ENCODE data around the gene ZFYVE21. TPM values are rescaled to one million over a fixed set of nuclear protein-coding genes. Genes with fewer than 3 reads are reported as not detected.
A peak's percentile ranks its signal among the peaks of the same experiment; 100 is the strongest.

ZFYVE21 gene
- total RNA-seq, 1 experiment from 2014 or later = 93.3 TPM

- Histone ChIP-seq H4K20me1 (ENCODE audit: insufficient read depth) (peaks cover 6% of the 10 kb centered on the region; the same call in 1 of the 2 replicates), H3K4me3 (no peak overlapping the region), H3K79me2 (ENCODE audit: low read depth) (peaks cover 40% of the 10 kb centered on the region), H3K27ac (no peak overlapping the region), H3K9me3 (ENCODE audit: insufficient read depth, low read depth) (no peaks in the 10 kb centered on the region), H3F3A (ENCODE audit: insufficient read depth, low read depth) (peaks cover 53% of the 10 kb centered on the region; the same call in 1 of the 2 replicates), H3K4me2 (no peak overlapping the region), H3K36me3 (ENCODE audit: low read depth) (peaks cover 17% of the 10 kb centered on the region; the same call in 1 of the 2 replicates), H2AFZ (no peak overlapping the region), H3K4me1 (replicated peaks; ENCODE audit: insufficient read depth) (peaks cover 24% of the 10 kb centered on the region), H3K27me3 (ENCODE audit: insufficient read depth, low read depth) (no peaks in the 10 kb centered on the region), H3K9me2 (ENCODE audit: insufficient read depth) (no peaks in the 10 kb centered on the region)
- ChIA-PET POLR2A (ENCODE audit: unreplicated experiment) (interaction anchor here (0.6 kb wide), 2 partner anchors 149 to 166 kb away, joined by 3 read pairs; no protein-coding TSS in a partner anchor), CTCF (interaction anchor here (0.5 to 0.6 kb wide), 2 partner anchors 18 to 363 kb away, joined by 3 read pairs; no protein-coding TSS in a partner anchor)
- no TSS peak for BruUV-seq (replicated peaks)
- no peak for TF ChIP-seq CTCF (conservative IDR thresholded peaks at IDR 0.05)
- no peak for TF ChIP-seq EZH2 (IDR thresholded peaks at IDR 0.05; ENCODE audit: low read depth)
- DNase-seq = no peak
- intact Hi-C loops (cut with micrococcal nuclease; ENCODE audit: unreplicated experiment) = no loop called here
These were observed 2.9 kb upstream of the ZFYVE21 start for GRCh38 chr14:103712633-103713247.

DNA sequence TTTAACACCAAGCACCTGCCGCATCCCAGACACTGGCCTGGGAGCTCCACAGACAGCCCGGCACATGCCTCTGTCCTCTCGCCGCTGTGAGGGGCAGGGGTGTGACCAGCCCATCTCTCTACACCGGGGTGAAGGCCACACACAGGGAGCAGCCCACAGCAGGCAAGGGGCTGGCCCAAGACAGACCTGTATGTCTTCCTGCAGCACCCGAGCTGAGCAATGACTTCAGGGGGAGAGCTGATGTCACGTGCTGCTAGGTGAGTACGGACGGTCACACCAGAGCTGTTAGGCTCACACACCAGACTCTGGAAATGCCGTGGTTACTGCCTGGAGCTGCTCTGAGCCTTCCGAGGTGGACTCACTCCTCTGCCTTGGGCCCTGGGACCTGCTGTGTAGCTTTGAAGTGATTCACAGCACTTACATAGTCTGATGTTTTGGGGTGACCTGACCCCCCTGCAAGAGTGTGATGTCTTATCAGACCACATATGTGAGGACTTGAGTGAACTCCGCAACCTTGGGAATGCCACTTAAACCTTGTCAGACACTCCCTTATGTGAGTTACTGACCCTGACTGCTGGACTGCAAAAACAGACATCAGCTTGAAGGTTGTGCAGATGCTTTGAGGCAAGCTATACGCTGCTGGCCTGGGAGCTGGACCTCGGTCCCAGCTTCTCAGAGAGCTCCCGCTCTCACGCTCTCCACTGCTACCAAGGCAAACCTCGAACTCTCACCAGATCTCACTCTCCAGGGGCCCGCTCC is 2.1 kb upstream of the ZFYVE21 start:
- H3F3A ChIP-seq (ENCODE audit: insufficient read depth, low read depth) = peaks cover 50% of the 10 kb centered on the region; the same call in 1 of the 2 replicates
- H3K9me3 ChIP-seq (ENCODE audit: insufficient read depth, low read depth) = no peaks in the 10 kb centered on the region
- no TSS peak for BruUV-seq (replicated peaks)
- 0 out of 2 replicates have a peak overlapping the region, but pooled peaks have one; percentile 69 for H3K4me3 ChIP-seq
- no peak overlapping the region for H2AFZ ChIP-seq
- ChIA-PET POLR2A (ENCODE audit: unreplicated experiment) (interaction anchor here (0.5 to 0.6 kb wide), 2 partner anchors 167 to 194 kb away, joined by 3 read pairs; no protein-coding TSS in a partner anchor), CTCF (interaction anchor here (0.7 kb wide), 1 partner anchor 49 kb away, joined by 3 read pairs; no protein-coding TSS in a partner anchor)
- intact Hi-C loops (cut with micrococcal nuclease; ENCODE audit: unreplicated experiment) = loop anchor here (2.0 kb wide), 1 partner anchor 85 kb away; the partner anchor contains the start of gene KLC1
- no peaks in the 10 kb centered on the region for H3K27me3 ChIP-seq (ENCODE audit: insufficient read depth, low read depth)
- H3K4me1 ChIP-seq (replicated peaks; ENCODE audit: insufficient read depth) = peaks cover 24% of the 10 kb centered on the region
- H3K36me3 ChIP-seq (ENCODE audit: low read depth) = peaks cover 11% of the 10 kb centered on the region; the same call in 1 of the 2 replicates
- H4K20me1 ChIP-seq (ENCODE audit: insufficient read depth) = peaks cover 6% of the 10 kb centered on the region; the same call in 1 of the 2 replicates
- no peak for DNase-seq
- H3K9me2 ChIP-seq (ENCODE audit: insufficient read depth) = no peaks in the 10 kb centered on the region
- no peak overlapping the region for H3K27ac ChIP-seq
- H3K4me2 ChIP-seq = peak overlapping the region; percentile 77
- TF ChIP-seq CTCF (conservative IDR thresholded peaks at IDR 0.05) = no peak
- TF ChIP-seq EZH2 (IDR thresholded peaks at IDR 0.05; ENCODE audit: low read depth) = no peak
- H3K79me2 ChIP-seq (ENCODE audit: low read depth) = peaks cover 48% of the 10 kb centered on the region

DNA sequence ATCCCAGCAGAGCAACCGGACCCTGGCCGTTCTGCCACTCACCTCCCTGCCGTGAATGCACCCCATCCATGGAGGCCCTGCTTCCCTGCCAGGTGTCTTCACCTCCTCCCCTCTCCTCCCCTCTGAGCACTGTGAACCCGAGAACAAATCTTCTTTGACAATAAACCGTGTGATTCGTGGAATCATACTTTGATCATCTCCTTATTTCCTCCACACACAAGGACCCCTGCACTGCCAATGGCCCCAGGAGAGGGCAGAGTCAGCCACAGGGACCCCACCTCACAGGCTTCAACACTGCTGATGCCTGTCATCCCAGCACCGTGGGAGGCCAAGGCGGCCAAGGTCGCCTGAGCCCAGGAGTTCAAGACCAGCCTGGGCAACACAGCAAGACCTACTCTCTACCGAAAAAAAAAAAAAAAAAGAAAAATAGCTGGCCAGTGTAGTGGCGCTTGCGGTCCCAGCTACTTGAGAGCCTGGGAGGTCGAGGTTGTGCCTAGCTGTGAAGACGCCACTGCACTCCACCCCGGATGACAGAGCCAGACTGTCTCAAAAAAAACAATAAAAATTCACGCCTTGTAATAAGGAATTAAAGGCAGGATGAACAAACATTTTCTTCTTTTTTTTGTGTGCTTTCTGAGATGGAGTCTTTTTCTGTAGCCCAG is 1.4 kb upstream of the ZFYVE21 start:
- peak overlapping the region; percentile 69 for H3K4me3 ChIP-seq
- DNase-seq = no peak
- intact Hi-C loops (cut with micrococcal nuclease; ENCODE audit: unreplicated experiment) = loop anchor here (2.0 kb wide), 1 partner anchor 85 kb away; the partner anchor contains the start of gene KLC1
- H3K27me3 ChIP-seq (ENCODE audit: insufficient read depth, low read depth) = no peaks in the 10 kb centered on the region
- H3K9me3 ChIP-seq (ENCODE audit: insufficient read depth, low read depth) = no peaks in the 10 kb centered on the region
- TF ChIP-seq EZH2 (IDR thresholded peaks at IDR 0.05; ENCODE audit: low read depth) (no peak), CTCF (conservative IDR thresholded peaks at IDR 0.05) (no peak)
- H3K27ac ChIP-seq = peak overlapping the region; percentile 36; the same call in 1 of the 2 replicates
- 0 out of 2 replicates have a peak, but pooled peaks cover 7% of the 10 kb centered on the region for H3K36me3 ChIP-seq (ENCODE audit: low read depth)
- H4K20me1 ChIP-seq (ENCODE audit: insufficient read depth) = peaks cover 6% of the 10 kb centered on the region; the same call in 1 of the 2 replicates
- peaks cover 43% of the 10 kb centered on the region; the same call in 1 of the 2 replicates for H3F3A ChIP-seq (ENCODE audit: insufficient read depth, low read depth)
- H3K4me2 ChIP-seq = peak overlapping the region; percentile 77
- H3K4me1 ChIP-seq (replicated peaks; ENCODE audit: insufficient read depth) = peaks cover 24% of the 10 kb centered on the region
- H3K9me2 ChIP-seq (ENCODE audit: insufficient read depth) = no peaks in the 10 kb centered on the region
- TSS peak; percentile 70 for BruUV-seq (replicated peaks)
- H3K79me2 ChIP-seq (ENCODE audit: low read depth) = peaks cover 53% of the 10 kb centered on the region
- CTCF ChIA-PET = interaction anchor here (0.6 to 0.7 kb wide), 2 partner anchors 9 to 50 kb away, joined by 3 read pairs; no protein-coding TSS in a partner anchor
- POLR2A ChIA-PET (ENCODE audit: unreplicated experiment) = no interaction called here
- H2AFZ ChIP-seq = no peak overlapping the region
